Omental fat pad (tissue), 4 donors: Measurements from ENCODE around the gene C14orf93. TPM values are rescaled to one million over a fixed set of nuclear protein-coding genes. Genes with fewer than 3 reads are reported as not detected.

Experiments used
- ATAC-seq: fragments of 150-250 bp; one replicate; pipeline ENCODE4 v1.9.1; 2016; ENCODE audit warnings: mild to moderate bottlenecking, moderate library complexity; ENCODE audit not compliant: low FRiP score
- DNase-seq: peaks from one replicate; pipeline ENCODE4 v3.0.0-alpha.2; 2019; ENCODE audit warnings: low spot score
- total RNA-seq, 4 donors: library from RNA; depleted of rRNA; stranded (reverse); fragments of >200 nt; gene quantifications; one replicate each; pipeline ENCODE4 v1.1.0, GENCODE V29; 2016
- TF ChIP-seq, protein P1 (sequence below), 3 donors: fragments of 450-650 bp; IDR thresholded peaks; one replicate each; pipeline ENCODE4 v1.5.1; 2016 to 2017; ENCODE audit warnings: antibody characterized with exemption in 3 of 3, mild to moderate bottlenecking in 3 of 3, moderate library complexity in 2 of 3

The C14orf93 gene, protein sequence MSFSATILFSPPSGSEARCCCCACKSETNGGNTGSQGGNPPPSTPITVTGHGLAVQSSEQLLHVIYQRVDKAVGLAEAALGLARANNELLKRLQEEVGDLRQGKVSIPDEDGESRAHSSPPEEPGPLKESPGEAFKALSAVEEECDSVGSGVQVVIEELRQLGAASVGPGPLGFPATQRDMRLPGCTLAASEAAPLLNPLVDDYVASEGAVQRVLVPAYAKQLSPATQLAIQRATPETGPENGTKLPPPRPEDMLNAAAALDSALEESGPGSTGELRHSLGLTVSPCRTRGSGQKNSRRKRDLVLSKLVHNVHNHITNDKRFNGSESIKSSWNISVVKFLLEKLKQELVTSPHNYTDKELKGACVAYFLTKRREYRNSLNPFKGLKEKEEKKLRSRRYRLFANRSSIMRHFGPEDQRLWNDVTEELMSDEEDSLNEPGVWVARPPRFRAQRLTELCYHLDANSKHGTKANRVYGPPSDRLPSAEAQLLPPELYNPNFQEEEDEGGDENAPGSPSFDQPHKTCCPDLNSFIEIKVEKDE
- total RNA-seq: 10 to 100 TPM in 1 of 4 donors, 1 to 10 TPM in 3; 6.0 to 12.2 (median 8.4) TPM

DNA sequence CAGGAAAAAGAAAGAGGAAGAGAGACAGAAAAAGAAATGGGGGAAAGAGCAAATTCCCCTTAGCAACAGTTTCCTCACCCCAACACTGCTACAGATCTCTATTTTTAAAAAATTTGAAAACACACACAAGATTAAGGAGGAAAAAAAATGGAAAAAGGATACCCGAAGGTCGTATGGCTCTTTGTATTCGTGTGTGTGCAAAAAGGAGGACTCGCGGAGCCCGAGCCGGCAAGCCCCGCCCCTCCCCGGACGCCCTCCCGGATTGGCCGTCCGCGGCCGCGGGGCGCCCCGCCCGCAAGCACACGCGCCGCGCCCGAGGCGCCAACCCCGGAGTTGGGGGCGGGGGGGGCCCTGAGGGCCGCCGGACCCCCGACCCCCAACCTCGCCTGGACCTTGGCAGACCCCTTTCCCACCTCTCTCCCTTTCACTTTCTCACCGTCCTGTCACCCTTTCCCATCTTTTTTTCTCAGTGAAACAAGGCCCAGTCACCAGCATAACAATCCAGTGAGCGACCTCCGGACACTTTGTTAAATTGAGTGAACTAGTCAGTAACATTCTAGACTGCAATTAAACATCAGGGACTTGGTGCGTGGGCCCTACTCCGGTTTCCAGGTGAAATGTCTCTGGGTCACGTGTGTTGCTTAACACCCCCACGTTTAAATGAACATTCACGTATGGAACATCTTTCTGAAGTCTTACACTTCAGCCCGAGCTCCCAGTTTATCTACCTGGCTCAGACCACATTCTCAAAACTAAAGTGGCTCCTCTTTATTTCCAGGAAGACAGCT is at the start of gene C14orf93:
TSS of gene C14orf93 (minus strand) at position 205 of the 788 bp plus-strand sequence. CDS start 11,120 bp downstream, outside the sequence.
- TF ChIP-seq, protein P1, sequence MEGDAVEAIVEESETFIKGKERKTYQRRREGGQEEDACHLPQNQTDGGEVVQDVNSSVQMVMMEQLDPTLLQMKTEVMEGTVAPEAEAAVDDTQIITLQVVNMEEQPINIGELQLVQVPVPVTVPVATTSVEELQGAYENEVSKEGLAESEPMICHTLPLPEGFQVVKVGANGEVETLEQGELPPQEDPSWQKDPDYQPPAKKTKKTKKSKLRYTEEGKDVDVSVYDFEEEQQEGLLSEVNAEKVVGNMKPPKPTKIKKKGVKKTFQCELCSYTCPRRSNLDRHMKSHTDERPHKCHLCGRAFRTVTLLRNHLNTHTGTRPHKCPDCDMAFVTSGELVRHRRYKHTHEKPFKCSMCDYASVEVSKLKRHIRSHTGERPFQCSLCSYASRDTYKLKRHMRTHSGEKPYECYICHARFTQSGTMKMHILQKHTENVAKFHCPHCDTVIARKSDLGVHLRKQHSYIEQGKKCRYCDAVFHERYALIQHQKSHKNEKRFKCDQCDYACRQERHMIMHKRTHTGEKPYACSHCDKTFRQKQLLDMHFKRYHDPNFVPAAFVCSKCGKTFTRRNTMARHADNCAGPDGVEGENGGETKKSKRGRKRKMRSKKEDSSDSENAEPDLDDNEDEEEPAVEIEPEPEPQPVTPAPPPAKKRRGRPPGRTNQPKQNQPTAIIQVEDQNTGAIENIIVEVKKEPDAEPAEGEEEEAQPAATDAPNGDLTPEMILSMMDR (IDR thresholded peaks at IDR 0.05): no peak
- DNase-seq: no peak
- no peak for ATAC-seq

DNA sequence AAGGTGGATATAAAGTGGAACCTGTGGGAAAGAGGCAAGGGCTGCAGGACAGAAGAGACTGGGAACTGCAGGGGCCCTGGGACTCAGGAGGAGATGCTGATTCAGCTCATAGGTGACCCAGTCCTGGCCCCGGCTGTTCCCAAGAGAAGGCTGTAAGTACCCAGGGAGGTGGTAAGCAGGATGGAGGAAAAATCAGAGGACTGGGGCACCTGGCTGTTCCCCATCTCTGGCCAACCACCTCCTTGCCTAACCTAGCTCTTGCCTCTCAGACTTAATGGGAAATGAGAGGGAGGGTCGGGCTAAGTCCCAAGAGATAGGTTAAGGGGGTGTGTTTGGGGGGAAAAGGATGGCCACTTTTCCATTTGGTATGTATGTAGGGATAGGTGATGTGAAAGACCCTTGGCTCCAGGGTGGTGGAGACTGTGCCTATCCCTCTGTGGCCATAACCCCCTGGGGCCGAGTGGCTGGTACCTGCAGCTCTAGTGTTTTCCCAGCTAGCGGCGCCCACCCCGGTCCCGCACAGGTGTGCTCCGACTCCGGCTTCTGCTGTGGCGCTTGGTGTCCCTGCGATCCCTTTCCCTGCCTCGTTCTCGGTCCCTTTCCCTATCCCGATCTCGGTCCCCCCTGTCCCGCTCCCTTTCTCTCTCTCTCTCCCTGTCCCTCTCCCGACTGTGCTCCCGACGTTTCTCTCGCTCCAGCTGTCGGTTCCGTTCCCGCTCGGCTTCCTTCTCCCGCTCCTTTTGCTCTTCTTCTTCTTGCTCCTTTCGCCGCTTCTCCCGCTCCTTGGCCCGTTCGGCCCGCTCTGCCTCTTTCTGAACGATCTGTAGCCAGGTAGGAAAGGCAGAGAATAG is 48.9 kb upstream of the C14orf93 start:
- DNase-seq (no peak), ATAC-seq (no peak)
- TF ChIP-seq, protein P1 (IDR thresholded peaks at IDR 0.05): no peak

DNA sequence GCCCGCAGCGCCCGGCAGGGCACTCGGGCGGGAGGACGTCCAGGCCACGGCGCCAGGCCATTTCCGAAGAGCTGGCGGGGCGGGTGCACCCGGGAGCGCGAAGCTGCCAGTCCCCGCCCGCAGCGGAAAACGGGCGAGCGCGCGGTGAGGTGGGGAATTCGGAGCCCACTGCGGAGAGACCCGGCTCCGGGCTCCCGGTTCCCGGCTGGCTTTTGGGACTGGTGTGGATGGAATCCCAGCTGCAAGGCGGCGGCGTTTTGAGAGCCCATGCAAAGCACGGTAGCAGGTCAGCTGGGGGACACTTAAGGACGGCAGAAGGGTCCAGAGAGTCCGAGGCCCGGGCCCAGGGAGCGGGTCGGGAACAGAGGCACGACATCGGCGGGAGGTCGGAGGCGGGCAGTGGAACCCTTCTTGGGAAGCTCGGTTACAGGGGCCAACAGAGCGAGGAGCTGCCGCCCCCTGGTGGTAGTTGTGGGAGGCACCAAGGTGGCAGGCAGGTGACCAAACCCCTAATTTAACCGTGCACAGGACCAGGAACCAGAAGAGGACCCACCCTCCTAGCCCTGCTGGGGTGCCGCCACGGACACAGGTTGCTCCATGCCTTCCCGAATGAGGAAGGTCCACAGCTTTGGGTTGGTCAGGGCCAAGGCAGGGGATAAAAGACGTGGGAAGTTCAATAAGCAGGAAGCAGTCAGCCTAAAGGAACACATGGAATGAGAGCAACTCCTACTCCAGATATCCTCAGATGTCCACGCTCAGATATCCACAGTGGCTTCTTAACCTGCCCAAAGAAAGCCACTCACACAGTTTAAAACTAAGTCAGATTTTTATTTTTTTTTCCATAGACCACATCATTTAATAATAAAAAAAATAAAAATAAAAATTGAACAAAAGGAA is 48.1 kb upstream of the C14orf93 start:
- TF ChIP-seq, protein P1 (IDR thresholded peaks at IDR 0.05): peak in 2 of 3 donors; percentile 3 to 90
- peak; percentile 66 for DNase-seq
- ATAC-seq: peak; percentile 69

DNA sequence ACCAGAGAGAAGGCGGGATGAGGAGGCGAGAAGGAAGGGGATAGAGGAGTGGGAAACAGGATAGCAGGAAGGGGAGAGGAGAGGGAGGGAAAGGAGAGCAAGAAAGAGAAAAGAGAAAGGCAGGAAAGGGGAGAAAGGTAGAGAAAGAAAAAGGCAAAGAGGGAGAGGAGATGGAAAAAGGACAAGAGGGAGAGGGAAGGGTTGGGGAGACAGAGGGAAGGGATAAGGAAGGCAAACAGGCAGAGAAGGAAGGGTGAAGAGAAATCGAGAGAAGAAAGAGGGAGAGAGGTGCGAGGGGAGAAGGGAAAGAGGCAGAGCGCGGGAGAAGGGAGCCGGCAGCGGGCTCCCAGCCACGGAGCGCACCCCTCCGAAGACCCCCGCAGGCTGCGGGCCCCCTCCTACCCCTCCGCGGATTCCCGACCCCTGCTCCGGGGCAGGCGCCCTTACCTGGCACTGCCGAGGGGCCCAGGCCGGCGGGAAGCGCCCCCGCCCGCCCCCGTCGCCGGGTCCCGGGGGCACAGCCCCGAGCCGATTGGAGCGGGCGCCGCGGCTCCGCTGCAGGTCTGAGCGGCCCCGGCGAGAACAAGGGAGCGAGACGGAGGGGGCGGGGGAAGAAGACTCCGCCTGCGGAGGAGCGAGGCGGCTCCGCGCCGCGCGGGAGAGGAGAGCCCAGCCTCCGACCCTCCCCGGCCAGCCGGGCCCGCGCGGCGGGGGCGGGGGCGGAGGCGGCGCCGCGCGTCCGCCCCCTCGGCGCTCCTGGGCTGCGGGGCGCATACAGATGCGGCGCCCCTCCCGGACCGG is 47.2 kb upstream of the C14orf93 start, which contains the start of gene CDH24:
TSS of gene CDH24 (minus strand) at position 565 of the 801 bp plus-strand sequence. CDS start 1,787 bp downstream, outside the sequence.
- ATAC-seq (peak; percentile 67), DNase-seq (no peak)
- TF ChIP-seq, protein P1 (IDR thresholded peaks at IDR 0.05): no peak

DNA sequence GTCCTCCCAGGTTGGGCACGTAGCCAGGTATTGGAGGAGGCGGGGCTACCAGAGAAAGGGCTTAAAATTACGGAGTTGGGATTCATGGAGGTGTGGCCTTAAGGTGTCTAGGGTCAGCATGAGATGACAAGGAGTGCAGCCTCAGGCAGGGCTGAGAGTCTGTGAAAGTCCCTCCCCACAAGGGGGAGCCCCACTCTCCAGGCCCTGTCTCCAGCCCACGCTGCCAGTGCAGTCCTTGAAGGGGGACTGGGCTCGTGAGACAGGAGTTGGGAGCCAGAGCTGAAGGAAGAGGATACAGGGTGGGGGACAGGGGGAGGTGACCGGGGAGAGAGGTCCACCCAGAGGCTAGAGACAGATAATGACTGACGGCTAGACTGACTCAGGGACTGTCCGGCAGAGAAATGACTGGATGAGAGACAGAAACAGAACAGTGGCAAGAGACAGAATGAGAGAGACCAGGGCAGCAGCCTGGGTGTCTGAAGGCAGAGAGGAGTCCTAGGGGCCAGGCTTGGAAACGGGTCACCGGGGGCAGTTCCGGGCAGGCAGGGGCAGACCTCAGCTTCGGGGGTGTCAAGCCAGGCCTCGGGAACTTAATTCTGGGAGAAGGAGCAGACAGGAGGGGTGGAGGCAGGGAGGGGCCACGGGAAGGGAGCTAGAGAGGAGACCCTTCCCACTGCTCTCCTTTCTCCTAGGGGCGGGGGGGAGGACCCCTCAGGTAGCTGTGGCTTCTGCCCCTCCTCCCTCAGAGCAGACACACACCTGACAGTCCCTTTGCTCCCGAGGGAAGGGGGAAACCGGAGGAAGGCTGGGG is 46.4 kb upstream of the C14orf93 start:
- DNase-seq (no peak), ATAC-seq (peak; percentile 66)
- TF ChIP-seq, protein P1 (IDR thresholded peaks at IDR 0.05): peak in 2 of 3 donors; percentile 36 to 61
